Left lung (tissue), 10 donors: ENCODE data around the gene BMI1. TPM values are rescaled to one million over a fixed set of nuclear protein-coding genes. Genes with fewer than 3 reads are reported as not detected.

Experiments
- ATAC-seq: fragments of 200-7000 bp; cut with Tn5 transposase; one replicate; pipeline ENCODE4 v1.9.1; 2020; ENCODE audit warnings: moderate library complexity
- DNase-seq, 4 donors: peaks; one replicate each; pipeline ENCODE4 v3.0.0-alpha.2; 2013 to 2020
- H3K27ac ChIP-seq, 2 donors: fragments of 200-600 bp; sonication (generic) in 1 of 2; one replicate each; pipeline versions ENCODE4 v1.5.0 to v1.8.0; 2020 to 2021
- H3K27me3 ChIP-seq, 2 donors: fragments of 200-600 bp; sonication (generic) in 1 of 2; one replicate each; pipeline versions ENCODE4 v1.5.0 to v1.8.0; 2020 to 2021
- H3K36me3 ChIP-seq, 2 donors: fragments of 200-600 bp; sonication (generic) in 1 of 2; one replicate each; pipeline versions ENCODE4 v1.5.0 to v1.8.0; 2020 to 2021
- H3K4me1 ChIP-seq, 2 donors: fragments of 200-600 bp; one replicate each; pipeline ENCODE4 v1.8.0; 2021
- H3K4me3 ChIP-seq, 2 donors: fragments of 200-600 bp; sonication (generic) in 1 of 2; one replicate each; pipeline versions ENCODE4 v1.5.0 to v1.8.0; 2020 to 2021; ENCODE audit warnings: mild to moderate bottlenecking in 1 of 2
- H3K9me3 ChIP-seq, 2 donors: fragments of 200-600 bp; sonication (generic) in 1 of 2; one replicate each; pipeline versions ENCODE4 v1.5.0 to v1.8.0; 2020 to 2021
- CTCF ChIP-seq, 2 donors: fragments of 200-600 bp; sonication (generic) in 1 of 2; IDR thresholded peaks; one replicate each; pipeline versions ENCODE4 v1.5.0 to v1.8.0; 2021; ENCODE audit warnings: antibody characterized with exemption in 2 of 2
- intact Hi-C, 2 donors: fragments of 100-400 bp; cut with DNase I; formaldehyde crosslinking; loops; one replicate each; pipeline versions ENCODE4 v1.11.2 to v1.14.2; 2022
- polyA plus RNA-seq, 6 donors: library from polyadenylated mRNA; unstranded; fragments of 120-200 nt; gene quantifications; one replicate each; pipeline ENCODE4 v1.2.1, GENCODE V29; 2013; ENCODE audit not compliant: insufficient read length in 6 of 6
- total RNA-seq, 2 donors: library from RNA; stranded (reverse); fragmentation: NEBNext Ultra II Directional; extraction: Animal tissue kit (Norgen Biotek cat#: 25700); gene quantifications; one replicate each; pipeline ENCODE4 v1.2.1, GENCODE V29; 2021
- donor health status: DM: no; HTN: yes; CAD: no.
- donor health status: DM: no; HTN: no; CAD: no.

The BMI1 gene
- total and polyA plus RNA-seq, 8 donors = 42.3 to 112 (median 94.1) TPM

- peaks cover 0 to 7% of the 10 kb centered on the region in 2 donors for H3K4me1 ChIP-seq
- no peaks in the 10 kb centered on the region for H3K36me3 ChIP-seq
- ATAC-seq = peak; percentile 49
- H3K27ac ChIP-seq = no peak overlapping the region
- no peaks in the 10 kb centered on the region for H3K9me3 ChIP-seq
- H3K27me3 ChIP-seq = peaks cover 6 to 12% of the 10 kb centered on the region in 2 donors
- TF ChIP-seq CTCF (IDR thresholded peaks at IDR 0.05) = no peak
- H3K4me3 ChIP-seq = no peak overlapping the region
- intact Hi-C loops = no loop called here
- no peak for DNase-seq
Observed at GRCh38 chr10:22365233-22365632, 44.3 kb downstream of the BMI1 start.

GRCh38 chr10:22365644-22366434 is 44.9 kb downstream of the BMI1 start:
- Histone ChIP-seq H3K9me3 (no peaks in the 10 kb centered on the region), H3K4me3 (no peak overlapping the region), H3K4me1 (peaks cover 0 to 7% of the 10 kb centered on the region in 2 donors), H3K27ac (no peak overlapping the region), H3K36me3 (no peaks in the 10 kb centered on the region), H3K27me3 (peaks cover 6 to 12% of the 10 kb centered on the region in 2 donors)
- ATAC-seq (no peak), DNase-seq (no peak)
- intact Hi-C loops = no loop called here
- no peak for TF ChIP-seq CTCF (IDR thresholded peaks at IDR 0.05)

GRCh38 chr10:22366435-22366703 is 45.5 kb downstream of the BMI1 start:
- ATAC-seq (no peak), DNase-seq (no peak)
- no peaks in the 10 kb centered on the region for H3K9me3 ChIP-seq
- H3K4me3 ChIP-seq = no peak overlapping the region
- H3K27ac ChIP-seq = no peak overlapping the region
- no peaks in the 10 kb centered on the region for H3K36me3 ChIP-seq
- intact Hi-C loops = no loop called here
- H3K27me3 ChIP-seq = peaks cover 6 to 16% of the 10 kb centered on the region in 2 donors
- no peak for TF ChIP-seq CTCF (IDR thresholded peaks at IDR 0.05)
- H3K4me1 ChIP-seq = peaks cover 0 to 7% of the 10 kb centered on the region in 2 donors

GRCh38 chr10:22366771-22367170 is 45.9 kb downstream of the BMI1 start:
- no peak overlapping the region for H3K27ac ChIP-seq
- no peak overlapping the region for H3K4me3 ChIP-seq
- H3K36me3 ChIP-seq = no peaks in the 10 kb centered on the region
- intact Hi-C loops = no loop called here
- H3K9me3 ChIP-seq = no peaks in the 10 kb centered on the region
- ATAC-seq (no peak), DNase-seq (no peak)
- peaks cover 9 to 16% of the 10 kb centered on the region in 2 donors for H3K27me3 ChIP-seq
- TF ChIP-seq CTCF (IDR thresholded peaks at IDR 0.05) = no peak
- peaks cover 0 to 7% of the 10 kb centered on the region in 2 donors for H3K4me1 ChIP-seq

GRCh38 chr10:22367471-22367870 is 46.6 kb downstream of the BMI1 start:
- H3K36me3 ChIP-seq = no peaks in the 10 kb centered on the region
- no peak overlapping the region for H3K27ac ChIP-seq
- H3K27me3 ChIP-seq = peaks cover 10 to 20% of the 10 kb centered on the region in 2 donors
- ATAC-seq = no peak
- no peak for DNase-seq
- H3K4me3 ChIP-seq = no peak overlapping the region
- no peak for TF ChIP-seq CTCF (IDR thresholded peaks at IDR 0.05)
- intact Hi-C loops = no loop called here
- peaks cover 0 to 7% of the 10 kb centered on the region in 2 donors for H3K4me1 ChIP-seq
- H3K9me3 ChIP-seq = no peaks in the 10 kb centered on the region
